Measurements from ENCODE around the gene PPP1R3D. TPM values are rescaled to one million over a fixed set of nuclear protein-coding genes. Genes with fewer than 3 reads are reported as not detected.

Gene PPP1R3D
- total and polyA plus RNA-seq, 2 of the 13 experiments (the other 11 are each of a cell fraction or from before 2014, with no cell fraction given), result 1.2 to 3.7 TPM

DNA sequence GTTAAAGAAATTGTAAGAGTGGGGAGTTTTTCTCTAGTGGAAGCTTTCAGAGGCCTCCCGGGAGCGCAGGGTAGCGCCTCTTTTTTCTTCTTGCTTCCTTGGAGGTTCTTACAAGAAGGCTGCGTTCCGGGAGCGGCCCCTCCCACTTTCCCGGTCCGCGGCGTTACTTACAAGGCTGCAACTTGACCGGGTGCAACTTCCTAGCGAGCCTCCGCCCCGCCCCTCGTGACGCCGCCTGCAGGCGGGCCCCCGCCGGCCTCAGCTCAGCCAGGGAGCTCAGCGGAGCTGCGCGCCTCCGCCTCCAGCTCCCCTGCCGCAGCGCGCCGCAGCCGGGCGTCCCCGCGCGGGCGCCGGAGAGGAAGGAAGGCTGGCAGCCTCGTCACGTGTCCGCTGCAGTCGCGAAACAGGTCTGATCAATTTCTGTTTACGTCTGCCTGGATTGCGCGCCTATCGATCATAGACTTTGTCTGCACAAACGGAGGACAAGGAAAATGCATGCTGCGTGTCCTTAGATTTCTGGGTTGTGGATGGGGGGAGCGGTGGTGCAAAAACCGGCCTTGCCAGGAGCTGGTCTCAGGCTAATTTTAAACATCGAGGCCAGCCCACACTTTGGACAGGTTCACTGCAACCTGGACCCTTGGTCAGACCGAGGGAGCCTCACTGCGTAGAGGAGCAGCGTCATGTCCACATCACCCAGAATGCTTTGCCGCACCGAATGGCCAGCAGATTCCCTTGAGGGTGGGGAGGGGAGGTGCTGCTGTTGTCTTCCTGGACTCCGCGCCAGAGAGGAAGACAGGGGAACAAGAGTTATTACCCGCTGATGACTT, at the start of gene PPP1R3D, which contains the start of gene FAM217B (continued):
- TF ChIP-seq SOX13 (IDR thresholded peaks at IDR 0.05), result no peak; the same call in 1 of the 2 replicates
- no peak; a peak in 1 of 4 replicates for TF ChIP-seq SOX13 (CRISPR knock-in tag; conservative IDR thresholded peaks at IDR 0.05 in 1 of 2, IDR thresholded peaks at IDR 0.05 in 1 of 2)
- TF ChIP-seq KAT2B (IDR thresholded peaks at IDR 0.05; ENCODE audit: borderline replicate concordance, low read depth, low read length), result peak; percentile 11; the same call in 1 of the 2 replicates
- 0 out of 2 replicates have a peak, but pooled peaks have one; percentile 10 for TF ChIP-seq ZNF263 (CRISPR knock-in tag; IDR thresholded peaks at IDR 0.05)
- TF ChIP-seq DR1 (CRISPR knock-in tag; IDR thresholded peaks at IDR 0.05), result peak; percentile 70; the same call in 1 of the 2 replicates
- TF ChIP-seq, protein P1, sequence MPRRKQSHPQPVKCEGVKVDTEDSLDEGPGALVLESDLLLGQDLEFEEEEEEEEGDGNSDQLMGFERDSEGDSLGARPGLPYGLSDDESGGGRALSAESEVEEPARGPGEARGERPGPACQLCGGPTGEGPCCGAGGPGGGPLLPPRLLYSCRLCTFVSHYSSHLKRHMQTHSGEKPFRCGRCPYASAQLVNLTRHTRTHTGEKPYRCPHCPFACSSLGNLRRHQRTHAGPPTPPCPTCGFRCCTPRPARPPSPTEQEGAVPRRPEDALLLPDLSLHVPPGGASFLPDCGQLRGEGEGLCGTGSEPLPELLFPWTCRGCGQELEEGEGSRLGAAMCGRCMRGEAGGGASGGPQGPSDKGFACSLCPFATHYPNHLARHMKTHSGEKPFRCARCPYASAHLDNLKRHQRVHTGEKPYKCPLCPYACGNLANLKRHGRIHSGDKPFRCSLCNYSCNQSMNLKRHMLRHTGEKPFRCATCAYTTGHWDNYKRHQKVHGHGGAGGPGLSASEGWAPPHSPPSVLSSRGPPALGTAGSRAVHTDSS (CRISPR knock-in tag; conservative IDR thresholded peaks at IDR 0.05), result no peak
- no peak for TF ChIP-seq BRCA1 (CRISPR knock-in tag; IDR thresholded peaks at IDR 0.05)
- peak; percentile 19; the same call in 1 of the 2 replicates for TF ChIP-seq ZNF614 (CRISPR knock-in tag; IDR thresholded peaks at IDR 0.05; ENCODE audit: borderline replicate concordance)
- peak; percentile 74; the same call in 1 of the 2 replicates for TF ChIP-seq ZFYVE20 (CRISPR knock-in tag; IDR thresholded peaks at IDR 0.05; ENCODE audit: borderline replicate concordance, low read depth)
- TF ChIP-seq AKAP8 (CRISPR knock-in tag; IDR thresholded peaks at IDR 0.05), result peak; percentile 92
- peak; percentile 74 for TF ChIP-seq ZNF225 (CRISPR knock-in tag; IDR thresholded peaks at IDR 0.05)
- TF ChIP-seq ZNF326 (CRISPR knock-in tag; IDR thresholded peaks at IDR 0.05; ENCODE audit: borderline replicate concordance), result no peak
- peak; percentile 41; the same call in 1 of the 2 replicates for TF ChIP-seq ZKSCAN8 (CRISPR knock-in tag; IDR thresholded peaks at IDR 0.05; ENCODE audit: borderline replicate concordance)
- TF ChIP-seq, protein P2, sequence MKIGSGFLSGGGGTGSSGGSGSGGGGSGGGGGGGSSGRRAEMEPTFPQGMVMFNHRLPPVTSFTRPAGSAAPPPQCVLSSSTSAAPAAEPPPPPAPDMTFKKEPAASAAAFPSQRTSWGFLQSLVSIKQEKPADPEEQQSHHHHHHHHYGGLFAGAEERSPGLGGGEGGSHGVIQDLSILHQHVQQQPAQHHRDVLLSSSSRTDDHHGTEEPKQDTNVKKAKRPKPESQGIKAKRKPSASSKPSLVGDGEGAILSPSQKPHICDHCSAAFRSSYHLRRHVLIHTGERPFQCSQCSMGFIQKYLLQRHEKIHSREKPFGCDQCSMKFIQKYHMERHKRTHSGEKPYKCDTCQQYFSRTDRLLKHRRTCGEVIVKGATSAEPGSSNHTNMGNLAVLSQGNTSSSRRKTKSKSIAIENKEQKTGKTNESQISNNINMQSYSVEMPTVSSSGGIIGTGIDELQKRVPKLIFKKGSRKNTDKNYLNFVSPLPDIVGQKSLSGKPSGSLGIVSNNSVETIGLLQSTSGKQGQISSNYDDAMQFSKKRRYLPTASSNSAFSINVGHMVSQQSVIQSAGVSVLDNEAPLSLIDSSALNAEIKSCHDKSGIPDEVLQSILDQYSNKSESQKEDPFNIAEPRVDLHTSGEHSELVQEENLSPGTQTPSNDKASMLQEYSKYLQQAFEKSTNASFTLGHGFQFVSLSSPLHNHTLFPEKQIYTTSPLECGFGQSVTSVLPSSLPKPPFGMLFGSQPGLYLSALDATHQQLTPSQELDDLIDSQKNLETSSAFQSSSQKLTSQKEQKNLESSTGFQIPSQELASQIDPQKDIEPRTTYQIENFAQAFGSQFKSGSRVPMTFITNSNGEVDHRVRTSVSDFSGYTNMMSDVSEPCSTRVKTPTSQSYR (CRISPR knock-in tag; IDR thresholded peaks at IDR 0.05; ENCODE audit: borderline replicate concordance), result peak; percentile 29
- TF ChIP-seq GLI4 (CRISPR knock-in tag; IDR thresholded peaks at IDR 0.05; ENCODE audit: borderline replicate concordance), result peak; percentile 82; the same call in 1 of the 2 replicates
- peak; percentile 74; the same call in 1 of the 2 replicates for TF ChIP-seq MEIS2 (CRISPR knock-in tag; IDR thresholded peaks at IDR 0.05)
- TF ChIP-seq, protein P3, sequence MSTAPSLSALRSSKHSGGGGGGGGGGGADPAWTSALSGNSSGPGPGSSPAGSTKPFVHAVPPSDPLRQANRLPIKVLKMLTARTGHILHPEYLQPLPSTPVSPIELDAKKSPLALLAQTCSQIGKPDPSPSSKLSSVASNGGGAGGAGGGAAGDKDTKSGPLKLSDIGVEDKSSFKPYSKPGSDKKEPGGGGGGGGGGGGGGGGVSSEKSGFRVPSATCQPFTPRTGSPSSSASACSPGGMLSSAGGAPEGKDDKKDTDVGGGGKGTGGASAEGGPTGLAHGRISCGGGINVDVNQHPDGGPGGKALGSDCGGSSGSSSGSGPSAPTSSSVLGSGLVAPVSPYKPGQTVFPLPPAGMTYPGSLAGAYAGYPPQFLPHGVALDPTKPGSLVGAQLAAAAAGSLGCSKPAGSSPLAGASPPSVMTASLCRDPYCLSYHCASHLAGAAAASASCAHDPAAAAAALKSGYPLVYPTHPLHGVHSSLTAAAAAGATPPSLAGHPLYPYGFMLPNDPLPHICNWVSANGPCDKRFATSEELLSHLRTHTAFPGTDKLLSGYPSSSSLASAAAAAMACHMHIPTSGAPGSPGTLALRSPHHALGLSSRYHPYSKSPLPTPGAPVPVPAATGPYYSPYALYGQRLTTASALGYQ (CRISPR knock-in tag; IDR thresholded peaks at IDR 0.05), result peak; percentile 27; the same call in 1 of the 2 replicates
- TF ChIP-seq GZF1 (CRISPR knock-in tag; IDR thresholded peaks at IDR 0.05), result peak; percentile 61; the same call in 1 of the 2 replicates
- TF ChIP-seq, protein P4, sequence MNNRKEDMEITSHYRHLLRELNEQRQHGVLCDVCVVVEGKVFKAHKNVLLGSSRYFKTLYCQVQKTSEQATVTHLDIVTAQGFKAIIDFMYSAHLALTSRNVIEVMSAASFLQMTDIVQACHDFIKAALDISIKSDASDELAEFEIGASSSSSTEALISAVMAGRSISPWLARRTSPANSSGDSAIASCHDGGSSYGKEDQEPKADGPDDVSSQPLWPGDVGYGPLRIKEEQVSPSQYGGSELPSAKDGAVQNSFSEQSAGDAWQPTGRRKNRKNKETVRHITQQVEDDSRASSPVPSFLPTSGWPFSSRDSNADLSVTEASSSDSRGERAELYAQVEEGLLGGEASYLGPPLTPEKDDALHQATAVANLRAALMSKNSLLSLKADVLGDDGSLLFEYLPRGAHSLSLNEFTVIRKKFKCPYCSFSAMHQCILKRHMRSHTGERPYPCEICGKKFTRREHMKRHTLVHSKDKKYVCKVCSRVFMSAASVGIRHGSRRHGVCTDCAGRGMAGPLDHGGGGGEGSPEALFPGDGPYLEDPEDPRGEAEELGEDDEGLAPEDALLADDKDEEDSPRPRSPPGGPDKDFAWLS (CRISPR knock-in tag; IDR thresholded peaks at IDR 0.05; ENCODE audit: borderline replicate concordance), result no peak
- no peak for TF ChIP-seq ZNF224 (CRISPR knock-in tag; IDR thresholded peaks at IDR 0.05)

All from HepG2 (cell line).